Thyroid gland (tissue), 4 donors: ENCODE measurements around the gene KRTAP5-5.

Experiments
- POLR2A ChIP-seq, 2 donors: fragments of 450-650 bp; IDR thresholded peaks; one replicate each; pipeline ENCODE4 v1.6.1; 2017; ENCODE audit warnings: antibody characterized with exemption in 2 of 2, mild to moderate bottlenecking in 2 of 2, moderate library complexity in 1 of 2
- TF ChIP-seq, protein P1 (sequence below), 6 experiments: fragments of 200-600 bp in 3 of 6; fragments of 450-650 bp in 3 of 6; sonication (generic) in 3 of 6; IDR thresholded peaks; one replicate each; pipeline ENCODE4 v1.5.1; 2016 to 2019; ENCODE audit warnings: antibody characterized with exemption in 6 of 6, mild to moderate bottlenecking in 2 of 6, inconsistent platforms in 1 of 6, moderate library complexity in 1 of 6

DNA sequence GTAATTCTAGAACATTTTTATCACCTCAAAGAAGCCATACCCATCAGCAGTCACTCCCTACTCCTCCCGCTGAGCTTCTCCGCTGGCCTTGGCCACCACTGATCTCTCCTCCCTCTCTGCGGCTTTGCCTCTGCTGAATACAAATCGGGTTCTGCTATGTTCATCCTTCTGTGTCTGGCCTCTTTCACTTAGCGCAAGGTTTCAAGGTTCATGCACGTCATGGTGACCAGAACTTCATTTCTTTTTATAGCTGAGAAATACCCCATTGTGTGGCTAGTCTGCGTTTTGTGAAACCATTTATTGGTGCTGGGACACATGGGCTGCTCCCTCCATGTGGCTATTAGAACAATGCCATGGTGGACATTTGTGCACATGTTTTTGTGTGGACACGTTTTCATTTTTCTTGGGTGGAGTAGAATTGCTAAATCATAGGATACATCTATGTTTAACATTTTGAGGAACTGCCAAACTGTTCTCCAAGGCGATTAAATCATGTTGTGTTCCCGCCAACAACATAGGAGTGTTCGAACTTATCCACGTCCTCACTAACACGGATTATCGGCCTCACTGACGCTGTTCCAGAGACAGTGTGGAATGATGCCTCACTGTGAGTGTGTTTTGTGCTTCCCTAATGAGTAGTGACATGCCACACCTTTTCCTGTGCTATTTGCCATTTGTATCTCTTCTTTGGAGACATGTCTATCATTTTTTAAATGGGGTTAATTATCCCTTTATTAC lies 43.2 kb downstream of the KRTAP5-5 start:
- TF ChIP-seq, protein P1, sequence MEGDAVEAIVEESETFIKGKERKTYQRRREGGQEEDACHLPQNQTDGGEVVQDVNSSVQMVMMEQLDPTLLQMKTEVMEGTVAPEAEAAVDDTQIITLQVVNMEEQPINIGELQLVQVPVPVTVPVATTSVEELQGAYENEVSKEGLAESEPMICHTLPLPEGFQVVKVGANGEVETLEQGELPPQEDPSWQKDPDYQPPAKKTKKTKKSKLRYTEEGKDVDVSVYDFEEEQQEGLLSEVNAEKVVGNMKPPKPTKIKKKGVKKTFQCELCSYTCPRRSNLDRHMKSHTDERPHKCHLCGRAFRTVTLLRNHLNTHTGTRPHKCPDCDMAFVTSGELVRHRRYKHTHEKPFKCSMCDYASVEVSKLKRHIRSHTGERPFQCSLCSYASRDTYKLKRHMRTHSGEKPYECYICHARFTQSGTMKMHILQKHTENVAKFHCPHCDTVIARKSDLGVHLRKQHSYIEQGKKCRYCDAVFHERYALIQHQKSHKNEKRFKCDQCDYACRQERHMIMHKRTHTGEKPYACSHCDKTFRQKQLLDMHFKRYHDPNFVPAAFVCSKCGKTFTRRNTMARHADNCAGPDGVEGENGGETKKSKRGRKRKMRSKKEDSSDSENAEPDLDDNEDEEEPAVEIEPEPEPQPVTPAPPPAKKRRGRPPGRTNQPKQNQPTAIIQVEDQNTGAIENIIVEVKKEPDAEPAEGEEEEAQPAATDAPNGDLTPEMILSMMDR (IDR thresholded peaks at IDR 0.05) = no peak
- TF ChIP-seq POLR2A (IDR thresholded peaks at IDR 0.05) = no peak
